DMS 273 (cell line): ENCODE measurements around the gene RGS10.

Source experiments
- DNase-seq: peaks from one replicate; lab custom pipeline; 2025; ENCODE audit not compliant: unreplicated experiment; lab: John Stamatoyannopoulos, UW

Gene RGS10

GRCh38 chr10:119453313-119453712 is 89.2 kb downstream of the RGS10 start:
- no peak for DNase-seq

- DNase-seq = no peak
Observed at GRCh38 chr10:119452396-119452795, 90.1 kb downstream of the RGS10 start.

DNA sequence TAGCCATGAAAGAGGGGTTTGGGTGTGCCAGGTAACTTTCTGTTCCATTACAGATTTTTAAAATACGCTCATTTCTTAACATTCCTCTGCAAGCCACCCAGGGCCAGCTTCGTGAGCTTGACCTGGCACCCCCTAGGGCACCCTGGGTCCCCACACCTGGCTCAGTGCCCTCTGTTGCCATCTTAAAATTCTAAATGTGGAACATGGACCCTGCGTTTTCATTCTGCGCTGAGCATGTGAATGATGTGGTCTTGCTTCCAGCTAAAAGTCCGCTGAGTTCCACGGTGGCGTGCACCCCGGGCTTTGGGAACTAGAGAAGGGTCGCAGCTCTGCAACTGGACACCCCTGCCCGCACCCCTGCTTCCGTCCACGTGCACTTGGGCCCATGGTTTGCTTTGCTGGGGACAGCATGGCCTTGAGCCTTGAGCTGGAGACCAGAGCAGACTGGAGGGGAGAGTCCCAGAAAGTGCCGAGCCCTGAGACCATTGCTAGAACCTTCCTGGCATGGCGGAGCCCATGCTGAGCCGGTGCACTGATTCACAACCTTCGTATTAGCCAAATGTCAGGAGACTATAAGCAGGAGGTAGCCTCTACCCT is 91.1 kb downstream of the RGS10 start:
- DNase-seq = no peak

GRCh38 chr10:119450606-119451299 is 91.8 kb downstream of the RGS10 start:
- no peak for DNase-seq
